ENCODE results near the gene HAT1. TPM values are rescaled to one million over a fixed set of nuclear protein-coding genes. Genes with fewer than 3 reads are reported as not detected.

Gene HAT1
- total and polyA plus RNA-seq, 4 donors = 11.8 to 45.1 (median 16.3) TPM

GRCh38 chr2:171908235-171908634, 14.0 kb upstream of the HAT1 start:
- Histone ChIP-seq H3K9ac (ENCODE audit: low read depth in 1 of 2, low read length in 2 of 2) (no peak overlapping the region), H3K9me3 (ENCODE audit: control insufficient read depth in 4 of 4, low read length in 3 of 4) (no peaks in the 10 kb centered on the region), H3K36me3 (ENCODE audit: control insufficient read depth in 4 of 4, insufficient read depth in 3 of 4, low read depth in 1 of 4, low read length in 3 of 4) (no peaks in the 10 kb centered on the region), H3K4me1 (ENCODE audit: control insufficient read depth in 4 of 4, insufficient read depth in 4 of 4, low read length in 3 of 4) (no peaks in the 10 kb centered on the region), H3K4me3 (ENCODE audit: low read depth in 1 of 3, low read length in 3 of 3) (no peak overlapping the region), H3K27me3 (ENCODE audit: control insufficient read depth in 4 of 4, insufficient read depth in 4 of 4, low read length in 3 of 4) (peaks cover 0 to 12% (median 2%) of the 10 kb centered on the region in 4 donors), H3K27ac (ENCODE audit: low read depth in 1 of 2, low read length in 2 of 2) (no peak overlapping the region)
- TF ChIP-seq TAF1 (conservative IDR thresholded peaks at IDR 0.05) (no peak), SP1 (IDR thresholded peaks at IDR 0.05) (no peak), CTCF (IDR thresholded peaks at IDR 0.05; ENCODE audit: low read depth, low read length, missing input control) (no peak), REST (IDR thresholded peaks at IDR 0.05) (no peak), RXRA (IDR thresholded peaks at IDR 0.05) (no peak), EGR1 (IDR thresholded peaks at IDR 0.05; ENCODE audit: low read depth in 2 of 2) (no peak), YY1 (IDR thresholded peaks at IDR 0.05) (no peak), JUND (IDR thresholded peaks at IDR 0.05) (no peak), ZBTB33 (IDR thresholded peaks at IDR 0.05) (no peak), NR2F2 (IDR thresholded peaks at IDR 0.05) (no peak), RAD21 (IDR thresholded peaks at IDR 0.05) (no peak), FOXA1 (IDR thresholded peaks at IDR 0.05) (no peak), HNF4G (IDR thresholded peaks at IDR 0.05) (no peak), MAX (IDR thresholded peaks at IDR 0.05) (no peak), HNF4A (conservative IDR thresholded peaks at IDR 0.05) (no peak)
- WGBS = 91% methylated on average over 1 of the region's 1 CpG
- no peak for DNase-seq (ENCODE audit: low spot score)

GRCh38 chr2:171909266-171909665, 13.0 kb upstream of the HAT1 start:
- Histone ChIP-seq H3K4me1 (ENCODE audit: control insufficient read depth in 4 of 4, insufficient read depth in 4 of 4, low read length in 3 of 4) (no peaks in the 10 kb centered on the region), H3K36me3 (ENCODE audit: control insufficient read depth in 4 of 4, insufficient read depth in 3 of 4, low read depth in 1 of 4, low read length in 3 of 4) (no peaks in the 10 kb centered on the region), H3K27me3 (ENCODE audit: control insufficient read depth in 4 of 4, insufficient read depth in 4 of 4, low read length in 3 of 4) (peaks cover 0 to 11% (median 0%) of the 10 kb centered on the region in 4 donors), H3K27ac (ENCODE audit: low read depth in 1 of 2, low read length in 2 of 2) (no peak overlapping the region), H3K9me3 (ENCODE audit: control insufficient read depth in 4 of 4, low read length in 3 of 4) (no peaks in the 10 kb centered on the region), H3K9ac (ENCODE audit: low read depth in 1 of 2, low read length in 2 of 2) (no peak overlapping the region), H3K4me3 (ENCODE audit: low read depth in 1 of 3, low read length in 3 of 3) (no peak overlapping the region)
- WGBS = 90% methylated on average over 3 of the region's 3 CpGs
- TF ChIP-seq EGR1 (IDR thresholded peaks at IDR 0.05; ENCODE audit: low read depth in 2 of 2) (no peak), RXRA (IDR thresholded peaks at IDR 0.05) (no peak), MAX (IDR thresholded peaks at IDR 0.05) (no peak)
- no peak for DNase-seq (ENCODE audit: low spot score)

Data from liver (tissue), 9 donors.